COR-L47 (cell line): ENCODE results near the gene GNPAT.
A peak's percentile ranks its signal among the peaks of the same experiment; 100 is the strongest.

Experiments used
- DNase-seq: peaks from one replicate; lab custom pipeline; 2025; lab: John Stamatoyannopoulos, UW

GNPAT gene

GRCh38 chr1:231242516-231243198, 1.6 kb downstream of the GNPAT start:
- DNase-seq, result no peak

GRCh38 chr1:231248778-231249177, 7.8 kb downstream of the GNPAT start:
- DNase-seq, result no peak

- DNase-seq, result no peak
Observed at GRCh38 chr1:231252336-231252735, 11.3 kb downstream of the GNPAT start.

- DNase-seq, result no peak
Observed at GRCh38 chr1:231260351-231260750, 19.3 kb downstream of the GNPAT start.

GRCh38 chr1:231264642-231265041, 23.6 kb downstream of the GNPAT start:
- DNase-seq, result no peak

- no peak for DNase-seq
Observed at GRCh38 chr1:231265379-231265778, 24.4 kb downstream of the GNPAT start.

- no peak for DNase-seq
Observed at GRCh38 chr1:231266811-231267322, 25.9 kb downstream of the GNPAT start.

DNA sequence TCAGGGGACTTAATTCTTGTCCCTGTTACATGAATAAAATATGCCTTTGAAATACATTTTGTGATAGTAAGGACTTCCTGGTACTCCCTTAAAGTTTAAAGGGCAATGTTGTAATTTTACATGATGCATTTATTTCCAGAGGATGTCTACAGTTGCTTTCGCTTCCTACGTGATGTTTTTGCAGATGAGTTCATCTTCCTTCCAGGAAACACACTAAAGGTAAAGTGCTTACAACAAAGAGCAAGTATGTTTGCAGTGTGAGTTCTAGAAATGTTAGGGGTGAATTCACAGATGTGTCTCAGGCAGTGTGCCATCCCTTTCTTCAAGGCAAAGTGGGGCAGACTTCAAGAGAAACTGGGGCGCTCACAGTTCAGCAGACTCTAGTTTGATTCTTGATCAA, 31.2 kb downstream of the GNPAT start:
- DNase-seq, result no peak

- DNase-seq, result no peak
Observed at GRCh38 chr1:231272880-231273279, 31.9 kb downstream of the GNPAT start.

DNA sequence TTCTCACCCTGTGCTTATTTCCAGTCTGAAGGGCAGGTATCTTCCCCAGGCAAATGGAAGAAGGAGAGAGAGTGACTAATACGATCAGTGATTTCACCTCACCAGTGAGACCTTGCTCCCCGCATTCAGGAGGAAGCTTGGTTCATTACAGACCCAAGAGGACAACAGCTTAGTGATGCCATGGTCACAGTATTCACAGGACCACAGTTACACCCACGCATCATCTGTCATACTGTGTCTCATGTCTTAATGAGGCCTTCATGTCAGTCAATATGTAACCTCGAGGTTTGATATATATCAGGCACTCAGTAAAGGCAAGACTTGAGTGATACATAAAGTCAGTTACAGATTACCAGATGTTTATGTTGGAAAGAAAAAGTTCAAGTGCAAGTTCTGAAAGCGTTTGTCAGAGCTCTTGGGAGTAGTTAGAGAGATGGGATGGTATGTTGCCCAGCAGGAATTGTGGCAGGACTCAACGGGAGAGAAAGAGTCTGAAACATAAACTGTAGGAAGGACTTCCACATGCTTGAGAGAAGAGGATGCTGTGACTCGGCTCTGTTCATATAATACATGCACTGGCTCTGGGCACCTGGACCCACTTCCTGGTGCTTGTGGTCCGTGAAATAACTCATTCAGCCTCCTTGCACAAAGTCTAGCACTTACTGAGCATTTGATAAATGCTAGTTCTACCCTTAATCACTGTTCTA, 33.3 kb downstream of the GNPAT start:
- DNase-seq, result no peak

DNA sequence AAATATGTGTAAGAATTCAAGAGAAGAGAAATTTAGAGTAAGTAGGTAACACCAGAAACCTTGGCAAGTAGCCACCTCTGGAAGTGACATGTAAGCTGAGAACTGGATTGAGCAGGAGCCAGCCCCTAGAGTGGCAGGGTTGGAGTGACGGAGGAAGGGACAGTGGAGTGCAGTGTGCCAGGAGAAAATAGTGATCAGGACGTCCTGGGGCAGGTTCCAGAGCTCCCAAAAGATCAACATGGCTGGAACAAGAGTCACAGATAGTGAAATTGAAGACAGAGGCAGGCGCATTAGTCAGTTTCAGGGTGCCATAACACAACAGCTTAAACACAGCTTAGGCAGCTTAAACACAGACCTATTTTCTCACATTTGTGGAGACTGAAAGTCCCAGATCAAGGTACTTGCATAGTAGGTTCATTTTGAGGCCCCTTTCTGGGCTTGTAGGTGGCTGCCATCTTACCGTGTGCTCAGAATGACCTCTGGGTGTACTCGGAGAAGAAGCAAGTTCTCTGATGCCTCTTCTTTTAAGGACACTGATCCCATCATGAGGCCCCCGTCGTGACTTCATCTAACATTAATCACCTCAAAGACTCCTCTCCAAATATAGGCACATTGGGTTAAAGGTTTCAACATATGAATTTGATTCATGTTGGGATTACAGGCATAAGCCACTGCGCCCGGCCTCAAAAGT, 37.2 kb downstream of the GNPAT start:
- no peak for DNase-seq

GRCh38 chr1:231279081-231279480, 38.1 kb downstream of the GNPAT start:
- no peak for DNase-seq

GRCh38 chr1:231279683-231280082, 38.7 kb downstream of the GNPAT start:
- no peak for DNase-seq

- no peak for DNase-seq
Observed at GRCh38 chr1:231284441-231284840, 43.4 kb downstream of the GNPAT start.

DNA sequence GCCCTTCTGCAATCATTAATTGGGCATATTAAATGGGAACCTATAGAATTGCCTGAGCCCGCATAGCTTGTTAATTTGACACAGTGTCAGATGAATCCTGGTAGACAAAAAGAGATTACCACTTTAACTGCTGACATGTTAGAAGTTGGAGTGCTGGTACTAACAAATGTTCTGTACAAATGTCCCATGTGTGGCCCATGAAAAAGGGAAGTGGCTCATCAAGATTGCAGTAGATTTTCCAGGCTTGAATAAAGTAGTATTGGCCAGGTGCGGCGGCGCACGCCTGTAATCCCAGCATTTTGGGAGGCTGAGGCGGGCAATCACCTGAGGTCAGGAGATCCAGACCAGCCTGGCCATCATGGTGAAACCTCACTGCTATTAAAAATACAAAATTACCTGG, 45.6 kb downstream of the GNPAT start:
- DNase-seq, result no peak

DNA sequence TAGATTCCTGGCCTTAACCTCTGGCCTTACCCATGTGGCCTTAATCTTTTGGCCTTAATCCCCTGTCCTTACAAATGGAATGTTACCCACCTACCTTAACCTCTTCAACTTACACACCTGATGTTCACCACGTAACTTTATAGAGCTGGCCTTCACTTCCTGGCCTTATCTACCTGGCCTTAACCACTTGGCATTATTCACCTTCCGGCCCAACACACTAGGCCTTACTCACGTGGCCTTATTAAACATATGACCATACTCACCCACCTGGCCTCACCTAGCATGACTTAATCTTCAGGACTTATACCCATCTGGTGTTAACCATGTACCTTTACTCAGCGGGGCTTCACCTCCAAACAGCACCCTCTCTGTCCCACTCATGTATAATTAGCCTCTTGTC, 54.9 kb downstream of the GNPAT start:
- no peak for DNase-seq

- no peak for DNase-seq
Observed at GRCh38 chr1:231301990-231302389, 61.0 kb downstream of the GNPAT start.

DNA sequence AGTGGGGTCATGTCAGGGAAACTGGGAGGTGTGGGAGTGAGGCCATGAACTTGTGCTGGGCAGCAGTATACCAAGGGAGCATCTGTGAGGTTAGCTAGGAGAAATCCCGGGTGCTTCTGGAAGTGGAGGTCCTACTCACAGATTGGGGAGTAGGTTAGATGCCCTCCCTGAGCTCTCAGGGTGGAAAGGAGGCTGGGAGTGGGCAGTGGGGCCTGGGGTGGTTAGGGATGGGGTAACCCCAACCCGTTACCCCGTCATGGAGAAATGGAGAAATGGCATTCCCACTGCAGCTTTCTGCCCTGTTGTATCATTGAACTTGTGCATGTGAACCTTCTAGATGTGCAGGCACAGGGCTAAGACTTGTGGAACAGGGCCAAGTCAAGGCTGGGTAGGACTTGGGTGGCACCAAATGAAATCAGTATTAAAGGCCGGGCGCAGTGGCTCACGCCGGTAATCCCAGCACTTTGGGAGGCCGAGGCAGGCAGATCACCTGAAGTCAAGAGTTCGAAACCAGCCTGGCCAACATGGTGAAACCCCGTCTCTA, 69.5 kb downstream of the GNPAT start:
- DNase-seq, result no peak

- DNase-seq, result no peak
Observed at GRCh38 chr1:231311720-231312431, 70.9 kb downstream of the GNPAT start.

DNA sequence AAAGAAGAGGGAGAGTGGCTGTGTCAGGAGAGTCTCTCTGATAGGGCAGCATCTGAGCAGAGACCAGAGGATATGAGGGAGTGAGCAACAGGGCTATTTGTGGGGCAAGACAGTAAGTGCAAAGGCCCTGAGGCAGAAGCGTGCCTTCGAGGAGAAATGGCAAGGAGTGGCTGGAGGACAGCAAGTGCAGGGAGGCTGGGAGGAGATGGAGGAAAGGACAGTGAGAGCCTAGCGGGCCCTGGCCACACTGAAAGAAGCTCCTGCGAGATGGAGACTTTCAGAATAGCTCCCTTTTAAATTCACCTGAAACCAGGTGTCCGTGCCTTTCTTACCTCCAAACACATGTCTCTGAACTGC, 71.4 kb downstream of the GNPAT start:
- DNase-seq, result no peak

- DNase-seq, result no peak
Observed at GRCh38 chr1:231313661-231314060, 72.6 kb downstream of the GNPAT start.

GRCh38 chr1:231315887-231316286, 74.9 kb downstream of the GNPAT start:
- peak; percentile 10 for DNase-seq
